ENCODE measurements around the gene GRIP1.

GRCh38 chr12:66571361-66571915, 107.4 kb downstream of the GRIP1 start:
- no peak for TF ChIP-seq CTCF (IDR thresholded peaks at IDR 0.05)
- no peak for TF ChIP-seq POLR2A (IDR thresholded peaks at IDR 0.05)
- no peak for TF ChIP-seq EP300 (IDR thresholded peaks at IDR 0.05)

Measured in ovary (tissue), 3 donors.